ENCODE results near the gene MAP3K1.

Gene MAP3K1

DNA sequence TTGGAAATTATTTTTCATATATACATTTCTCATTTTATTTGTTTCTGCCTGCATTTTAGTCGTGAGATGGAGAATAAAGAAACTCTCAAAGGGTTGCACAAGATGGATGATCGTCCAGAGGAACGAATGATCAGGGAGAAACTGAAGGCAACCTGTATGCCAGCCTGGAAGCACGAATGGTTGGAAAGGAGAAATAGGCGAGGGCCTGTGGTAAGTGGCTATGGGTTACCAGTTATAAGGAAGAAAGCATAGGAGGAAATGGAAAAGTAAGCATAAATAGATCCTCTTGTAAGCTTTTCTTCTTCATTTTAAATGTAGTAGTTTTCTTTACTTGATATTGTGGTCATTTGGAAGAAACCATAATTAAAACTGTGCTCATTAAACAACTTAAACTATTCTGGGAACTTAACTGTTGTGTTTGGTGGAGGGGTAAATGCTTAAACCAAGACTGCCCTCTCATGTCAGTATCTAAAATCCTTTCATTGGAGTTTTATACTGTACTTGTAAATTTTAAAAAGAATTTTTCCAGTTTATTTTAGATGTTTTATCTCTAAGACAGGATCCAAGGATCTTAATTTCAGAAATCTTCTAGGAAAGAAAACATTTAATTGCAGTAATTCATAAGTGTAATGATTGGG lies 41.3 kb downstream of the MAP3K1 start:
- TF ChIP-seq ZFX (IDR thresholded peaks at IDR 0.05; ENCODE audit: borderline replicate concordance): no peak
- TF ChIP-seq, protein P1, sequence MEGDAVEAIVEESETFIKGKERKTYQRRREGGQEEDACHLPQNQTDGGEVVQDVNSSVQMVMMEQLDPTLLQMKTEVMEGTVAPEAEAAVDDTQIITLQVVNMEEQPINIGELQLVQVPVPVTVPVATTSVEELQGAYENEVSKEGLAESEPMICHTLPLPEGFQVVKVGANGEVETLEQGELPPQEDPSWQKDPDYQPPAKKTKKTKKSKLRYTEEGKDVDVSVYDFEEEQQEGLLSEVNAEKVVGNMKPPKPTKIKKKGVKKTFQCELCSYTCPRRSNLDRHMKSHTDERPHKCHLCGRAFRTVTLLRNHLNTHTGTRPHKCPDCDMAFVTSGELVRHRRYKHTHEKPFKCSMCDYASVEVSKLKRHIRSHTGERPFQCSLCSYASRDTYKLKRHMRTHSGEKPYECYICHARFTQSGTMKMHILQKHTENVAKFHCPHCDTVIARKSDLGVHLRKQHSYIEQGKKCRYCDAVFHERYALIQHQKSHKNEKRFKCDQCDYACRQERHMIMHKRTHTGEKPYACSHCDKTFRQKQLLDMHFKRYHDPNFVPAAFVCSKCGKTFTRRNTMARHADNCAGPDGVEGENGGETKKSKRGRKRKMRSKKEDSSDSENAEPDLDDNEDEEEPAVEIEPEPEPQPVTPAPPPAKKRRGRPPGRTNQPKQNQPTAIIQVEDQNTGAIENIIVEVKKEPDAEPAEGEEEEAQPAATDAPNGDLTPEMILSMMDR (IDR thresholded peaks at IDR 0.05): no peak
- no peak overlapping the region for H3K27ac ChIP-seq

DNA sequence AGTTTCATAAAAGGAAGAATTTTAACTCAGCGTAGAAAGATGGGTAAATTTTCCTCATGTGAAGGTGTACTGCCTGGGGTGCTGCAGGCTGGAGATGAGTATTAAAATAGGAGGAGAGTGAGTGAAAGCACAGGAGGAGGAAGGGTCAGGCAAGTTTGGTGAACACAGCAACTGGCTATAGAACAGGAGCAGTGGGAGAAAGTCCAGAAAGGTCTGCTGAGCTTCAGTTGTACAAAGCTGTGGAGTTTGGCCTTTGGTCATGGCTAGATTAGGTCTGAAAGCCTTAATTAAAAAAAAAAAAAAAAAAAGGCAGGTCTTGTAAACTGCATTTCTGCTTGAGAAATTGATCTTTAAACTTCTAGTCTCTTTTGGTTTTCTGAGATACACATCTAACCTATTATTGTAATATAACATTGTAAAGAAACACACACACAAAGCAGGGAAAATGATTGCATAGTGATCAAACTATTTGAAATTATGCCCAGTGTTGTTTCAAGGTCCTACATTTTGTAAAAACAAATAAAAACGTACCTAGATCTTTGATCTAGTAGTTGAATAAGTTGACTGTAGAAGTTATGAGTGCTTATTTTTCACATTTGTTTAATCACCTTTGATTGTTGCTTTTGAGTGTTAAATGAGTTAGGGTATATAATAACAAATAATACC lies 43.6 kb downstream of the MAP3K1 start:
- H3K27ac ChIP-seq: no peak overlapping the region
- TF ChIP-seq ZFX (IDR thresholded peaks at IDR 0.05; ENCODE audit: borderline replicate concordance): no peak
- TF ChIP-seq, protein P1 (IDR thresholded peaks at IDR 0.05): no peak

DNA sequence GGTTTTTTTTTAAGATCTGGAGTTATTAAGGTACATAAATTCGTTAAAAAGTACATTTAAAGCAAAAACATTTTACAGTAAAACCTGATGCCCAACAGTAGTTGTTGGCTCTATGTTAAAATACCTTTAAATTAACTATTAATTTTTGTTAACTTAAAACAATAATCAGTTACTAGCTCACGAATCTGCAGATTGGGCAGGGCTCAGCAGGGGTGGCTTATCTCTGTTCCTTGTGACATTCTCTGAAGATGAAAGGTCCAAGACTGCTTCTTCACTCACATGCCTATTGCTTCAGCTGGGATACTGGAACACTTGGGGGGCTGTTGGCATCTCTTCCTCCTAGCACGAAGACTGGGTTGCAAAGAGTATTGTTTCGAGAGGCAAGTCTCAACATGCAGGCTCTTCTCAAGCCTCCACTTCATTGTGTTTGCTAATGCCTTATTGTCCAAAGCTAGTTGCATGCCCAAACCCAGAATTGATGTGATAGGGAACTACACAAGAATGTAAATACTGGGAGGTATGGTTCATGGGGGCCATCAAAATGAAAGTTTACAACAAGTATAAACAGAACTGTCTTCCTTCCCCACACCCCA lies 46.6 kb downstream of the MAP3K1 start:
- no peak for TF ChIP-seq ZFX (IDR thresholded peaks at IDR 0.05; ENCODE audit: borderline replicate concordance)
- TF ChIP-seq, protein P1 (IDR thresholded peaks at IDR 0.05): no peak
- H3K27ac ChIP-seq: no peak overlapping the region

DNA sequence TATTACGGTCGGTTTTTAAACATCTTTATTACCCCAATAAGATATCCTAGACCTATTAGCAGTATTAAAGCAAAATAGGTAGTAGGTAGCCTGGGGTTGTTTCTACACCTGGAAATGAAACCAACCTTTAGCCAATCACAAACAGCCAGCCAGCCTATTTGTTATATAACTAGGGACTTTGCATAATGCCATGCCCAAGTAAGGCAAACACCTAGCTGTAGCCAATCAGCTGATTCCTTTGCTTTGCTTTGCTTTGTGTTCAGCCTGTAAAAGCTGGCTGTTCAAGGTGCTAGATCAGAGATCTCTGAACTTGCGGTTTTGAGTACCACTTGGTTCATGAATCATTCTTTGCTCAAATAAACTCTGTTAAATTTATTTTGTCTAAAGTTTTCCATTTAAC lies 47.6 kb downstream of the MAP3K1 start:
- TF ChIP-seq, protein P1 (IDR thresholded peaks at IDR 0.05): no peak
- no peak for TF ChIP-seq ZFX (IDR thresholded peaks at IDR 0.05; ENCODE audit: borderline replicate concordance)
- H3K27ac ChIP-seq: no peak overlapping the region

DNA sequence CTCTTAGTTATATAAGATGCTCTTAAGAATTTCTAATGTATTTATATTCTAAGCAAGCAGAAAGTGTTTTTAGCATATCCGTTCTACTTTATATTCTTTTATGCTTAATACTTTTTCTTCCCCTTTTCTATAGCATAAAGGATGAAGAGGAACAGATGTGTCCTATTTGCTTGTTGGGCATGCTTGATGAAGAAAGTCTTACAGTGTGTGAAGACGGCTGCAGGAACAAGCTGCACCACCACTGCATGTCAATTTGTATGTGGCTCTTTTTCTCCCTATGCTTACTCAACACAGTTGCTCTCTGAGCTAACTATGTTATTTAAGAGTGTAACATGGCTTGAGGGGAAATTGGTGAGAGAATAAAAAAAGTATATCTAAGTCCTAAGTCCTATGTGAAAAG lies 56.4 kb downstream of the MAP3K1 start:
- no peak overlapping the region for H3K27ac ChIP-seq
- no peak for TF ChIP-seq ZFX (IDR thresholded peaks at IDR 0.05; ENCODE audit: borderline replicate concordance)
- TF ChIP-seq, protein P1 (IDR thresholded peaks at IDR 0.05): no peak

DNA sequence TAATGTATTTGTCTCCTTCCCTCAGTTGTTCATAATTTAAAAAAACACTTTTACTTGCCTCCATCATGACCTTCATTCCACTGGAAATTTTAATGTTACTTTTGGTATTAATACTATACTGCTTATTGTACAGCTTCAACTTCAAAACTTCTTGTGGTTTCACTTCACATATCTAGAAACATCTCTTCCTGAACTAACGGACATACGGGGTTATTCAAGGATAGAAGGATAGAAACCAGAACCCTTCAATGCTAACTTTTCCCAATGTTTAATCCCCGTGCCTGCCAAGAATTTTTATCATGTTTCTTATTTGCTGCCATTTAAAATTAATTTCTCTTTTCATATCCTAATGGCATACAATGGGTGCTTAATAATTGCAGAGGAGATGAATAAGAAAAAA lies 57.7 kb downstream of the MAP3K1 start:
- H3K27ac ChIP-seq: no peak overlapping the region
- TF ChIP-seq ZFX (IDR thresholded peaks at IDR 0.05; ENCODE audit: borderline replicate concordance): no peak
- TF ChIP-seq, protein P1 (IDR thresholded peaks at IDR 0.05): no peak

DNA sequence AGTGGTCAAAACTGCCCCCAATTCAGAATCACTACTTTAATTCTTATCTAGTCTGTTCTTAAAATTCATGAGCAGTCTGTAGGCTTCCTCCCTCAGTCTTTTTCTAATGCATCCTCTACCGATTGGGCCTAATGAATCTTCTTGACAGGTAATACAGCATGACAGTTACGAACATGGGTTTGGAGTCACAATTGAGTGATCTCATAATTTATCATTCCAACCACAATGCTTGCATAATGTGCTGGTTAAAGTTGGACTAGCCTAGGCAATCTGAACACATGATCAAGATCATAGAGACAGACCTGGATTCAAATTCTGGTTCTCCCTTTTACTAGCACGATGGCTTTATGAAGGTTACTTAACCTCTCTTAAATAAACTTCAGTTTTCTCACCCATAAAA lies 61.0 kb downstream of the MAP3K1 start:
- TF ChIP-seq, protein P1 (IDR thresholded peaks at IDR 0.05): no peak
- no peak for TF ChIP-seq ZFX (IDR thresholded peaks at IDR 0.05; ENCODE audit: borderline replicate concordance)
- H3K27ac ChIP-seq: no peak overlapping the region
